ELR (cell line): Measurements from ENCODE around the gene DCPS.

Experiments used
- DNase-seq: peaks from one replicate; pipeline ENCODE4 v3.0.0-alpha.2; 2015; ENCODE audit warnings: low read depth

Gene DCPS

DNA sequence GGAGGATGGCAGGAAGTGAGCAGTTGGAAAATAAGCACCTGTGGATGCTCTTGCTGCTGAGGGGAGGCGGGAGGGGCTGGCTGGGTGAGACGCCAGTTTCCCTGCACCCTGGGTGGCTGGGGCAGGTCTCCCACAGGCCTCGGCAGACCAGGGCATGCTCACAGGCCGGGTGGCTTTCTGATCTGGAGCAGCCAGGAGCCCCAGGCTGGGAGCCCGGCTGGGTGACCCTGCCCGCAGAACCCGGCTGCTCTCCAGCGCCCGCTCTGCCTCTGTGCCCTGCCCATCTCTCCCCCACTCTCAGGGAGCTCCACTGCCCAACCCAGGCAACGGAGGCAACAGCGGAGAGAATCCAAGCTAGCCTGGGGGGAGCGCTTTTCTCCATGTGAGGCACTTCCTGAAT lies 24.6 kb downstream of the DCPS start:
- DNase-seq, result no peak

DNA sequence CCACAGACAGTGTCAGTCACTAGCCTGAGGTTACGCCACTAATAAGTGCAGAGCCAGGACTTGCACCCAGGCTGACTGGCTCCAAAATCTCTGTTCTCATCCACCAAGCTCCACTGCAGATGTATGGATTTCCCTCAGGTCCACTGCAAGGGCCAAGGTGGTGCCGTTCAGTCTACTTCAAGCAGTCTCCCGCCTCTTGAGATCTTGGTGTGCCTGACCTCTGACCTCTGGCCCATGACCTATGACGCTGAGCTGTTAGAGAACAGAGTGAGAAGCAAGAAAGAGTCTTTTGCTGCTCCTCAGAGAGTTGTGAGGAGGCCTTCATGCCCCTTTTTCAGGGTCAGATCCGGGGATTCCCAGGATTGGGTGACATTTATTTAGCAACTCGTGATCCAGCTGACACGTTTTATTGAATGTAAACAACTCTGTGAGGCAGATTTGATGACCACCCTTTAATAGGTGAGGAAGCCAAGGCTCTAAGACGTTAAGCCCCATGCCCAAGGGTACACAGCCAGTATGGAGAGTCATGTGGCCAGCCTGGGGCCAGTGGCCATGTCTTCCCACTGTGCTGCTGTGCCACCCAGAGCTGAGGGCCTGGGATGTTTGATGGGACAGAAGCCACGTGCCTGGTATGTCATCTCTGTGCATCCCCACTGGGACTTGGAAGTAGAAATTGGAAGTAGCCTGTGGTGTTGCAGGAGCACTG lies 25.2 kb downstream of the DCPS start:
- no peak for DNase-seq

DNA sequence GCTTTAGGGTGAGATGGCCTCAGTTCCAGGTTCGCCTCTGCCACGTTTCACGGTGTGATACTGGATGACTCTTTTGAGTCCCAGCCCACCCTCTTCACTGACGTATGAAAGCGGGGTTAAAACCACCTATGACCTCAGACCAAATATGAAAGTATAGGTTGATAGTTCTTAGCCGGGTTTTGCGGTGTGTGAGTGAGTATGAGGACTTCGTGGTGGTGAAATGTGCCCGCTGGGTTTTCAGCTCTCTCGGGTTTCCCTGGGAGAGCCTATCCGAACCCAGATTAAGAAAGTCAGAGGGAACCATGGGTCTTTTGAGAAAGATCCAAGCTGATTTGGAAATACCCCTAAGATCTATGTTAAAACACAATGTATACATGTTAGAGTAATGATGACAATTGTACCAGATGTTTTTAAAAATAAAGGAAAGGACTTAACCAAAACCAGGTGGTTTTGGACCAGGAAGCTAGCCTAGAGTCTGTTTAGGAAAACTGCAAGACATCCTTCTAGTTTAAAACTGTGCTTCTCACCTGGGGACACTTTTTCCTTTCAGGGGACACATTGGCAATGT lies 25.9 kb downstream of the DCPS start:
- DNase-seq, result no peak

DNA sequence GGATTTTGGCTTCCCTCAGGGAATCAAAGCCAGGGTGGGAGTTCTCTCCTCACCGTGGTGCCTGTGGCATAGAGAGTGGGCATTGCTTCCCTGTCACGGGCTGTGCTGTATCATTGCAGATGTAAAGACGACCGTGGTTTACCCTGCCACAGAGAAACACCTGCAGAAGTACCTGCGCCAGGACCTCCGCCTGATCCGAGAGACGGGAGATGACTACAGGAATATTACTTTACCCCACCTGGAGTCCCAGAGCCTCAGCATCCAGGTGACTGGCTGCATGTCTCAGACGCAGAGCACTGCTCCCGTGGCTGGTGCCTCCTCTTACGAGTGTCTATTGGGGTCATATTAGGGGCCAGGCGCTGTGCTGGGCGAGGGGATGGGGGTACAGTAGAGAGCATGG lies 27.4 kb downstream of the DCPS start:
- no peak for DNase-seq

DNA sequence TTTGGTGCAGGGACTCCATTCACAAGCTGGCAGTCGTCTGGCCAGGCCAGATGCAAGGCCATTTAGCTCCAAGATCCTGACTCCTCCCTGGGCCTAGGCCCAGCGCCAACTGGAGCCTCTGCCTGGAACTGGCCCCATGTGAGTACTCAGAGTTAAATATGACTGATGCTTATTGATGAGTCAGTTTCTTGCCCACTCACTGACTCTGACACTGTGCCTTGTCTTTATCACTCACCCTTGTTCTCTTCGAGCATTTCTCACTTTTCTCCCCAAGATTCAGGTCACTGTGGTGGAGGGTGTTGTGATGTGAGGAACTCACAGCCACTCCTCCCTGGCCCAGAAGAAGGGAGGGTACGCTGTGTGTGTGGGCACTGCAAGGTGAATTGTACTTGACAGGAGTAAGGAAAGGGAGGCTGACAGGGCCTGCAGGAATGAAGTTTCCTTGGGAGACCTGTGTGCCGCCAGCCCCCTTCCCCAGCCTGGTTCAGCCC lies 28.4 kb downstream of the DCPS start:
- peak; percentile 92 for DNase-seq

DNA sequence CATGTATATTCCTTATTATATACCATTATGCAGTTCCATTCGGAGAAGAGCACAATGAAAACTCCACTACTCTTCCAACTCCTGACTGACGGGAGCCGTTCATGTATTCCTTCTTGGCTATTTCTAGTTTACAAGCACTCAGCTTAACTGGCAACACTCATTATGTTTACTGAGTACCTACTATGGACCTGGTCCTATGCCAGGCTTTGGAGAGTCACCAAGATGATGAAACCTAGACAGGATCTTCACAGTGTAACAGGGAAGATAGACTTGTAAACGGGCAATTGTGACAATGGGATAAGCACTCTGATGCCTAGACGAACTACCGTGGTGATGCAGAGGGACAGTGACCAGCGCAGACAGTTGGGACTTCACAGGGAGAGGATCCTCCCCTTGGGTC lies 29.3 kb downstream of the DCPS start:
- no peak for DNase-seq

DNA sequence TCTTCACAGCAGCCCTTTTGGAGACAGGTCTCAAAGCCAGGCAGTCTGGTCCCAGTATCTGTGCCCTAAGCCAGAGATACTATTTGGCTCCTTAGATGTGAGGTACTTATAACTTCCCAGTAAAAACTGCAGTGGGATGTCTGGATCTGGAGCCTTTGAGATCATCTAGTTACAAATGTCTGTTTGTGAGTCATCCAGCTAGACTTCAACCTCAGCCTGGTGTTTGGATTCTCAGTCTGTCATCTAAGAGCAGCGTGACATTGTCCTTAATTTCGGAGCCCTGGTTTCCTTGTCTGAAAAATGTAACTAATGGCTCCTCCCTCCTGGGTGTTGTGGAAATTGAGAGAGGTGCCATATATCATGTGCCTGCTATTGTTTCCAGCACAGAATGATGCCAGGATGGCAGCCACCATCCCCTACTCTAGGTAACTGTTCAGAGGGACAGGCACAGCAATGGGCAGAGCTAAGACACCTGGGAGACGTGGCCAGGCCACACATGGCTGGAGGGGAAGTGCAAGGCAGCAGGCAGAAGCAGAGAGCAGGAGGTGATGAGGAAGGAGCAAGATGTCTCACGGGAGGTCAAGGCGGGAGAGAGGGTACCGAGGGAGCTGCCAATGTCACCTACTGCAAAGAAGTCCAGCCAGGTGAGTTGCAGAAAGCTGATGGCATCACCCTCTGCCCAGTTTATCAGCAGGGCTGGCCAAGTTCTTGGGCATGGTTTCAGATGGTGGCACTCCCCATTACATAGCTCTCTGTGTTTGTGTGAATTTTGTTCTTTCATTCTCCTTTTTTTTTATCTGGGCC lies 31.0 kb downstream of the DCPS start:
- peak; percentile 74 for DNase-seq

DNA sequence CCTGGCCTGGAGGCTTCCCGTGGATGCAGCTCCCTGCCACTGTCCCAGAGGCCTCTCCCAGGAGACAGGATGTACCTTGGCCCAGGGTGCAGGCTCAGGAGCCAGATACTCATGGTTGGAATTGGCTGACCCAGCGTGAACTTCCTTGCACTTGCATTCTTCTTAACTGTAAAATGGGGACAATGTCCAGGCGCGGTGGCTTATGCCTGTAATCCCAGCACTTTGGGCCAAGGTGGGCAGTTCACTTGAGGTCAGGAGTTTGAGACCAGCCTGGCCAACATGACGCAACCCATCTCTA lies 31.6 kb downstream of the DCPS start:
- DNase-seq, result no peak

DNA sequence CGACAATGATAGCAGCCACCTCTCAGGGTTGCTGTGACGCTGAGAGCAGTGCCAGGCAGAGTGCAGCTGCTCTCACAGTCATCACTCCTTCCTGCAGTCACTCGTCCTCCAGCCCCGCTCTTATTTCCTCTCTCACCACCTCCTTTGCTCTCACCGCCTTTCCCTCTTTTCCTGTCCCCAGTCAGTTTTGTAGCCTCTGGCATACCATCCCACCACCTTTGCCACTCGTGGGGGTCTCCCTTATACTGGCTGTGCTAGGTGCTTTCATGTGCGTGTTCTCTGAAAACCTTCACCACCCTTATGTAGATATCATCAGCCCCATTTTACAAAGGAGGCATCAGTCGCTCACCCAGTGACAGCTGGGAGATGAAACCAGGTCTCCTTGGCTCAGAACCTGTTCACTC lies 32.3 kb downstream of the DCPS start:
- no peak for DNase-seq

DNA sequence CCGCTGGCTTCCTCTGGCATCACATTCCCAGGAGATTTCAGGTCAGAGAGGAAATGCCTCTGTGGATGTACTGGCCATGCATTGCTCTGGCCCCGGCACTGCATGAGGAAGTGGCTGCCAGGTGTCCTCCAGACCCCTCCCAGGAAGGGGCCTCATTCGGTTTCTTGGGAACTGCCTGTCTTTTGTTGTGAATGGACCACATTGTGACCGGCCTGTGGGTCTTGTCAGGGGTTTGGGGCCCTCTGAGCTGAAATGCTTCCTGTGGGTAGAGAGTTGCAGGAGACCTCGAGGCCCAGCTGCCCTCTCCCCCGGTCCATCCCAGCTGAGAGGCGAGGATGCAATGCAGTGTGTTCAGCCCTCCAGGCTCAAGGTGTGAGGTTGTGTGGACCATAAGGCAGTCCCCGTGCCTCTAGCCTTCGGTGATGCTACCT lies 32.8 kb downstream of the DCPS start:
- DNase-seq, result peak; percentile 39

DNA sequence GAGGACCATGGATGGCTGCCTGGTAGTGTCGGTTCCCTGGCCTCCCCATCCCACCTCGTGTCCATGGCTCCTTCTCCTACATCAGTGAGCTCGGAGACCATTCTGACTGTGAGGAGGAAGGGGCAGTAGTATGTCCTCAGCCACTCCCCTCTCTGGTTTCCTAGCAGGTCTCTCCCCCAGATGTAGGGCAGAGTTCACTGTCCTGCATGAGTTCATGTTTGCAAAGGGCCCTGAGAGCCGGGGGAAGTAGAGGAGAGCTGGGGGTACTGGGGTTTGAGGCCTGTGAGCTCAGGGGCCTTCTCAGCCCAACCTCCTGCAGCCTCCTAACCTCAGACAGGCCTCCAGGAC lies 33.2 kb downstream of the DCPS start:
- DNase-seq, result no peak

DNA sequence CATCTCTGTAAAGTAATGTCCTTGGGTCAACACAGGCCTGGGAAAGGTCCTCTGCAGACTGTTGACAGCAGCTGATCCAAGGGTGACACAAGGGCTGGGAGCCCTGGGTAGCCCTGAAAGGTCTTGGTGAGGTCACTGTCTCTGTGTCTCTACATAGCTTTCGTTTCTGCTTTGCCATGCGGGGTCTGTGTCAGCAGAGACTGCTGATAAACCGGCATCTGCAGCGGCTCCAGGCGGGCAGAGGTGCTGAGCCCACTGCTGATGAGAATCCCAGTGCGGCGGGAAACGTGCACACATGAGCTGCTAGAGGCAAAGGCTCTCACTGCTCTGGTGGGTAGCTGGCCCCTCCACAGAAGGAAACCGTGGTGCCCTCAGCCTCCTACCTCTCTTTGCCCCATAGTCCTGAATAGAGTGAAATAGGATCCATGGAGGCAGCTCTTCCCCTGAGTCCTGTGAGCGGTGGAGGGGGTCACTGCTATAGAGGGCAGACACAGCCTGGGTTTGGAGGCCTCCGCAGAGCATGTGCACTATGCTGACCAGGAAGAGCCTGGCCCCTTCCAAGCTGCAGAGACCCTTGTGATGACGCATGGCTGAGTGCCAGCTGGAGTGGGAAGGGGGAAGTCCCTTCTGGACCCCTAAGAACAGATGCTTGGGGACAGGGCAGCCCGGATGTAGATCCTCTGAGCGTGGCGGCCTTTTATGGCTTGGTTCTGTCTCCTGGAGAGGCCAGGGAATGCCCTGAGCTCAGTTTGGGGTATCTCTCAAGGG lies 33.8 kb downstream of the DCPS start:
- no peak for DNase-seq

DNA sequence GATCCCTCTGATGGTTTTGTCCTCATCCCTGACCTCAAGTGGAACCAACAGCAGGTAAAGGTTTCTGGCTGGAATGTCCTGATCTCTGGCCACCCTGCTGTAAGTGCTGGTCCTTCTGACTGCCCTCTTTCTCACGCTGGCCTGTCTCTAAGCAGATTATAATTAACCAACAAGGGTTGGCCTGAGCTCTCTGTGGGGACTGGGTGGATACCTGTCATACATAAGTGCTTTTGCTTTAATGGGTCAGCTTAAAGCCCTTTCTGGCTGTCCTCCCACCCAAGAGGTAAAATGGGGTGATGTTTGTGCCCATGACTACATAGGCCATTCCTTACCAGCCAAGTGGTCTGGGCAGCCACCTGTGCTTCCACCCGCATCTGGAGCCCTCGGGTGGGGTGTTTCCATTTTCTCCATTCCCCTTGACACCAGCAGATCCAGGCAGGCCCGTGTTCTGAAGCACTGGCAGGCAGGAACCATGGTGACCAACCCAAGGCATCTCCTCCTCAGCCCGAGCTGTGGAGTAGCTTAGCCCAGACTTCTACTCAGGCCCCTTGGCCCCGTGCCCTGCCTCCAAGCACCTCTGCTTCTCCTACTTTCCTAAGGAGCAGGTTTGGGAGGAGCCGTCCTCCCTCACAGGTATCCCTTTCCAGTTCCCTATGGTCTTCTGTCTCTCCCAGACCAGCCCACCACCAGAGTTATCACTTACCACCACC lies 34.6 kb downstream of the DCPS start:
- no peak for DNase-seq

DNA sequence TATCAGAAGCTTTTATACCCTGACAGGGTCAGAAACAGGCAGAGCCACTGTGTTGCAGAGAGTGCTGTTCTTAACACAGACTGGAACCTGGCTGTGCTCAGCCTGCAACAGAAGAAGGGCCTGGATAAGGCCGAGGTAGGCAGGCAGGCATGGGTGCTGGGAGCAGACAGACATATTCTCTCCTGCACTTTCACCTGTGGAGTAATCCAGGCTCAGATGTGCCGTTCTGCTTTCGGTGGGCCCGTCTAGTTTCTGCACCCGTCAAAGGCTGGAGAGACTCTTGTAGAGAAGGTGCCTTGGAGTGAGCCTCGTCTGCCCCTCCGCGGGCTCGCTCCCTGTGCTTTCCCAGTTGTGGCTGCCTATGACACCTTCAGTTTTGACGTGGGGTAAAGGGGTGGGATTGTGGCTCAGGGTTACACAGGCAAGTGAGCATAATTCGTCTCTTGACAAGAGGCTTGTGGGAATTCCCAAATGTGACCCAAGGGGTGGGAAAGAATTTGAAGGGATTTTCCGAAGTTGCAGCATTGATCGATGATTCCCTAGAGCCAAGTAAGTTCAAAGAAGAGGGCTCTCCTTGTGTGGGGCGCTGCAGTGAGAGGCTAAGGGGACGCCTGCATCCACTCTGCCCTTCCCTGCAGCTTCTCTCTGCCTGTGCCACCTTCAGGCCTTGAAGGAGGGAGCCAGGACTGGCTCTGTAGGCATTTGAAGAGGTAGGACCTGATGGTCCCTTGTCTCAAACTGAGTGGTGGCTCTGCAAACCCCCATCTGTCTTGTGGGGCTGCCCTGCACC lies 35.4 kb downstream of the DCPS start:
- no peak for DNase-seq

DNA sequence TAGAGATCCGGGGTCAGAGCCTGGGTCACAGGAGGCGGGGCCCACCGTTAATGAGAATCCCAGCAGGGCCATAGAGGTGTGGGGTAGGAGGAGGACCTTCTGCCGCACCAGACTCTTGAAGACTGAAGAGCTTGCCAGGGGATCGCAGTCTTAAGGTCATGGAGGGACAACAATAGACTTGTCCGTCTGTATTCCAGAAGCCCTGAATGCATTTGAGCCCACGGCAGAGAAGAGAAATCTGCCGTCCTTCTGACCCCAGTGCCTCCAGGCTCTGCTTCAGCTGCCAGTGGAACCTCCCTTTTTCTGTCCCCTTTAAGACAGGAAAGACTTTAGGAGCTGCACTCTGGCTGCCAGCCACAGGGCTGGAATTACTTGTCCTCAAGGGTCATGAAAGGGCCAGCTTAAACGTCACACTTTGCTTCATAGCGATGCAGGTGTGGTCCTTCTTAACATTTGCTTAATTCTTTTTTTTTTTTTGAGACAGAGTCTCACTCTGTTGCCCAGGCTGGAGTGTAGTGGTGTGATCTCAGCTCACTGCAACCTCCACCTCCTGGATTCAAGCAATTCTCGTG lies 36.1 kb downstream of the DCPS start:
- DNase-seq, result no peak

DNA sequence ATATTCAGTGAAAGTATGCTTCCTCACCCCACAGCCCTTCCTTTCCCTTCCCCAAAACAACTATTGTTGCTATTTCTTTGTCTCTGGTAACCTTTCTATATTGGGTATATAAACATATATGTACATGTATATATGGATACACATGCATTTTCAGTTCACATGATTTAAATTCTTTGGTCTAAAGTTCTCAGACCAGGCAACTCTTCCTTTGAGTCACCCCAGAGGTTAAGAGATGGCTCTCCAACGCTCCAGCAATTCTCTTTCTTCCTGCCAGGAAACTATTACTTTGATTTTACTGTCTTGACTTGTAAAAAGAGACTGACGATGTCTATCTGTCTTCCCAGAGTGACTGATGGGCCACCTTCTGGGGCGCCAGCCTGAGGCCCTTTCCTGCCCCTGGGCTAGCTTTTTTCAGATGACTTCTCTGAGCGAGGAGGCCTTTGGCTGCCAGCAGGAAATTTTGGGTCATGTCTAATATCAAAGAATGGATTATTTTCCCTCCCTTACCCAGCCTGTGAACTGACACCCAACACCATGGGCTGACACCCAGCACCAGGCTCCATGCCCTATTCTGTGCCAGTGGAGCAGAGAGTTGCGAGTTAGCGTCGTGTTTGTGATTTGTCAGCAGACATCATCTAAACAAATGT lies 37.2 kb downstream of the DCPS start:
- DNase-seq, result peak; percentile 35

DNA sequence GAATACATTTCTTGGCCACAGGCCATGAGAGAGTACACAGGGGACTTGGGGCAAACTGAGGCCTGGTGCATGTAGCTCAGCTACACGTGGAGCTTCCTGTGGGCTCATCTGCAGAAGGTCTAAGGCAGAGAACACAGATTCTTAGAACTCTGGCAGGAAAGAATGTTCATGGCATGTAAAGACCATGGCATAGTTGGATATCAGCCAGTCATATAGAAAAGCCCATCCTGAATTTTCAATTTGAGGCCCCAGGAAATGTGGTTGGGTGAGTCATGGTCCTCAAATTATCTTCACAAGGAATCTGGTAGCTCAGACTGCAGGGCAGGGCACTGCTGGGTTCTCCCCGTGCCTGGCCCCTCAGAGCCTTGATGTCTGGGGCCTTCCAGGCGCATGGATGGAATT lies 37.9 kb downstream of the DCPS start:
- DNase-seq, result peak; percentile 94

DNA sequence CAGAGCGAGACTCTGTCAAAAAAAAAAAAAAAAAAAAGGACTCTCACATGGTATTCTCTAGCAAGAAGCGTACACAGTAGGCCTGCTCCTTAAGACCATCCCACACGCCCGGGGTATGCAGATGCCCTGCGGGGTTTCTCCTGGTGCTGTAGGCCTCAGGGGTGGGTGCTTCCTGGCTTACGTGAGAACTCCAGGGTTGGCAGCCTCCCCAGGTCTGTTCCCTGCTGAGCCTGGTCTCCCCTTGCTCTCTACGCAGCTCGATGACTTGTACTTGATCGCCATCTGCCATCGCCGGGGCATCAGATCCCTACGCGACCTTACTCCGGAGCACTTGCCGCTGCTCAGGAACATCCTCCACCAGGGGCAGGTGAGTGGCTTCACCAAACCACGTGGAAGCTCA lies 39.2 kb downstream of the DCPS start:
- DNase-seq, result no peak

DNA sequence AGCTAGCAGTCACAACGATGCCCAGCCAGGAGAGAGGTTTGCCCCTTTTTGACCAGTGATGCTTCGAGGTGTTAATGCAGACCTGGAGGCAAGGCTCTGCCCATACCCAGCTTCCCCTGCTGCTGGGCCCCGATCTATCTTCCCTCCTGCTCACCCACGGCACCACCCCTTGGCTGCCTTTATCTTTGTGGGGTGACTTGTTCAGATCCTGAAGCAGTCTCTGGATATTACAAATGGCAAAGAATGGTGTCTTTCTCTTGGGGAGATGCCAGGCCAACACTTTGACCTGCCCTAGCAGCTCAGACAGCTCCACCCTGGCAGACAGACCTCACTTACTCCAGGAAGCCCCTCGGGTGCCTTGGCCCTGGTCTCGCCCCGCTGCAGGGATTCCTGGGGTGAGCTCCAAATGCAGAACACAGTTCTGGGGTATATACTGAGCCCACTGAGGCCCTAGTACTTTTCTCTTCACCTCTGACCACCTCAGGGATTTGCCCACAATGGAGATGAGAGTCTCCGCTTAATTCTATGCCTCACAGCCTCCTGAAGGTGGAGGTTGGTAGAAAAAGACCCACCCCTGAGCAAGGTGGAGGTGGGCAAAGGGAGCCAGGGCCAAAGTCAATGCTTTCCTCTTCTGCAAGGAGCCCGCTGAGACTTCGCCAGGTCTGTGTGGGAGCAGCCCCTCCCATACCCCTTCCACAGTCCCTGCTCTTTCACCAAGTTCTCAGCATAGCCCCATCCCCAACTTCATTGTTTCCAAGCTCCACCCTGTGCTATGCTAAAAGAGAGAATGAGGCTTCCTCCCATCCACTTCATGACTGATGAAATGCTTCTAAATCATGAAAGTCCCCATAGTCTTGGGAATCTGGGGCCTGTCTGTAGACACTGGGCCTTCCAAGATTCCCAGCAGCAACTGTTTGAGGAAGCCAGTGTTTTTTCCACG lies 40.6 kb downstream of the DCPS start:
- DNase-seq, result no peak
